ENCODE measurements around the gene ZNF787. TPM values are rescaled to one million over a fixed set of nuclear protein-coding genes. Genes with fewer than 3 reads are reported as not detected.
A peak's percentile ranks its signal among the peaks of the same experiment; 100 is the strongest.

Gene ZNF787
- polyA plus RNA-seq, 1 of the 3 experiments (the other 2 are of a cell fraction), result 16.0 TPM

DNA sequence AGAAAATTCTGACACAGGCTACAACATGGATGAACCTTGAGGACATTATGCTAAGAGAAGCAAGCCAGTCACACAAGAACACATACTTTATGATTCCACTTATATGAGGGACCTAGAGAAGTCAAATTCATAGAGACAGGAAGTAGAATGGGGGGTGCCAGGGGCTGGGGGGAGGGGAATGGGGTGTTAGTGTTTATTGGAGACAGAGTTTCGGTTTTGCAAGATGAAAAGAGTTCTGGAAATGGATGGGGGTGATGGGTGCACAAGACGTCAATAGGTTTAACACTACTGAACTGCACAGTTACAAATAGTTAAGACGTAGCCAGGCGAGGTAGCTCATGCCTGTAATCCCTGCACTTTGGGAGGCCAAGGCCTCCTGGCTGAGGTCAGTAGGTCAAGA lies 3.5 kb upstream of the ZNF787 start:
- no peak for TF ChIP-seq YY1 (IDR thresholded peaks at IDR 0.05; ENCODE audit: low read depth)
- POLR2A ChIA-PET, result no interaction called here
- no peaks in the 10 kb centered on the region for H3K27me3 ChIP-seq (ENCODE audit: insufficient read depth)
- peaks cover 6% of the 10 kb centered on the region for H4K20me1 ChIP-seq (ENCODE audit: insufficient read depth)
- H3K9ac ChIP-seq, result no peak overlapping the region
- H3K4me2 ChIP-seq, result no peak overlapping the region
- peaks cover 6% of the 10 kb centered on the region for H3F3A ChIP-seq (replicated peaks; ENCODE audit: insufficient read depth)
- 85% methylated on average over 4 of the region's 4 CpGs for WGBS (ENCODE audit: low lambda C conversion rate)
- no peak overlapping the region for H2AFZ ChIP-seq (ENCODE audit: low read depth)
- CTCF ChIA-PET, result interaction anchor here (0.6 to 0.9 kb wide), 2 partner anchors 10 to 48 kb away, joined by 3 read pairs; no protein-coding TSS in a partner anchor
- peaks cover 10% of the 10 kb centered on the region for H3K79me2 ChIP-seq (ENCODE audit: insufficient read depth)
- H3K9me2 ChIP-seq, result no peaks in the 10 kb centered on the region
- H3K36me3 ChIP-seq (replicated peaks in 1 of 2; ENCODE audit: control insufficient read depth in 1 of 2, insufficient read depth in 2 of 2, low read length in 1 of 2), result no peaks in the 10 kb centered on the region
- H3K4me1 ChIP-seq (ENCODE audit: control insufficient read depth in 1 of 2, insufficient read depth in 2 of 2, low read depth in 1 of 2, low read length in 1 of 2), result peaks cover 0 to 10% of the 10 kb centered on the region in 2 experiments; a peak in 1 of 4 replicates
- DNase-seq, result no peak
- no peak overlapping the region for H3K4me3 ChIP-seq (ENCODE audit: low read depth in 2 of 2, low read length in 1 of 2)
- no peak overlapping the region for H3K27ac ChIP-seq (ENCODE audit: low read depth in 2 of 2, low read length in 1 of 2)
- no peaks in the 10 kb centered on the region for H3K9me3 ChIP-seq

DNA sequence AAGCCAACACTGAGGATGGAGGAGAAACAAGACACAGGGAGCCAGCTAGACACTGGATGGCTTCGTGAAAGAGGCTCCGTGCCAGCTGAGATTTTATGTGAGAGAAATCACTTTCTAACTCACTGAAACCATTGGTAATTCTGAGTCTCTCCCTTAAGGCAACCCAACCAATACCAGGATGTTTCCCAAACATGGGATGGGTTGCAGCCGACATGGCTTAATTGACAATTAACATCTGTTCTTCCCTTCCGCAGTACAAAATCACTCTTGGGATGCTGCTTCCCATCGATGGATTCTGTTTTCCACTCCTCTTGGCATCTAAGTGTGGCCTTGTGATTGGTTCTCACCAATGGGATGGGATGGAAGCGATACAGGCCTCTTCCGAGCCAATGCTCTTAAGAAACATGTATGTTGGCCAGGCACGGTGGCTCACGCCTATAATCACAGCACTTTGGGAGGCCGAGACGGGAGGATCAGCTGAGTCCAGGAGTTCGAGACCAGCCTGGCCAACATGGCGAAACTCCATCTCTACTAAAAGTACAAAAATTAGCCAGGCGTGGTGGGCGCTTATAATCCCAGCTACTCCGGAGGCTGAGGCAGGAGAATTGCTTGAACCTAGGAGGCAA lies 2.3 kb upstream of the ZNF787 start:
- no peaks in the 10 kb centered on the region for H3K9me3 ChIP-seq
- CTCF ChIA-PET, result interaction anchor here (1.9 kb wide), 1 partner anchor 47 kb away, joined by 6 read pairs; no protein-coding TSS in a partner anchor
- H3K27me3 ChIP-seq (ENCODE audit: insufficient read depth), result no peaks in the 10 kb centered on the region
- no peak overlapping the region for H3K27ac ChIP-seq (ENCODE audit: low read depth in 2 of 2, low read length in 1 of 2)
- WGBS (ENCODE audit: low lambda C conversion rate), result 88% methylated on average over 16 of the region's 16 CpGs
- POLR2A ChIA-PET, result no interaction called here
- H3K9me2 ChIP-seq, result no peaks in the 10 kb centered on the region
- DNase-seq, result no peak
- peaks cover 0 to 6% of the 10 kb centered on the region in 2 experiments for H3K36me3 ChIP-seq (replicated peaks in 1 of 2; ENCODE audit: control insufficient read depth in 1 of 2, insufficient read depth in 2 of 2, low read length in 1 of 2)
- H4K20me1 ChIP-seq (ENCODE audit: insufficient read depth), result peaks cover 18% of the 10 kb centered on the region
- no peak overlapping the region for H2AFZ ChIP-seq (ENCODE audit: low read depth)
- no peak overlapping the region for H3K4me3 ChIP-seq (ENCODE audit: low read depth in 2 of 2, low read length in 1 of 2)
- peaks cover 6% of the 10 kb centered on the region for H3F3A ChIP-seq (replicated peaks; ENCODE audit: insufficient read depth)
- H3K4me1 ChIP-seq (ENCODE audit: control insufficient read depth in 1 of 2, insufficient read depth in 2 of 2, low read depth in 1 of 2, low read length in 1 of 2), result peaks cover 4 to 21% of the 10 kb centered on the region in 2 experiments; a peak in 1 of 4 replicates
- H3K9ac ChIP-seq, result no peak overlapping the region
- TF ChIP-seq GABPA (IDR thresholded peaks at IDR 0.05; ENCODE audit: low read depth) (no peak), EP300 (IDR thresholded peaks at IDR 0.05; ENCODE audit: borderline replicate concordance in 1 of 2, low read depth in 1 of 2, low read length in 1 of 2) (no peak), EZH2phosphoT487 (IDR thresholded peaks at IDR 0.05; ENCODE audit: borderline replicate concordance, low read depth) (no peak), ELF1 (IDR thresholded peaks at IDR 0.05) (no peak), TCF12 (IDR thresholded peaks at IDR 0.05) (no peak)
- TF ChIP-seq, protein P1, sequence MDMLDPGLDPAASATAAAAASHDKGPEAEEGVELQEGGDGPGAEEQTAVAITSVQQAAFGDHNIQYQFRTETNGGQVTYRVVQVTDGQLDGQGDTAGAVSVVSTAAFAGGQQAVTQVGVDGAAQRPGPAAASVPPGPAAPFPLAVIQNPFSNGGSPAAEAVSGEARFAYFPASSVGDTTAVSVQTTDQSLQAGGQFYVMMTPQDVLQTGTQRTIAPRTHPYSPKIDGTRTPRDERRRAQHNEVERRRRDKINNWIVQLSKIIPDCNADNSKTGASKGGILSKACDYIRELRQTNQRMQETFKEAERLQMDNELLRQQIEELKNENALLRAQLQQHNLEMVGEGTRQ (IDR thresholded peaks at IDR 0.05; ENCODE audit: borderline replicate concordance, low read depth, low read length), result no peak
- no peak overlapping the region for H3K4me2 ChIP-seq
- H3K79me2 ChIP-seq (ENCODE audit: insufficient read depth), result peaks cover 22% of the 10 kb centered on the region

DNA sequence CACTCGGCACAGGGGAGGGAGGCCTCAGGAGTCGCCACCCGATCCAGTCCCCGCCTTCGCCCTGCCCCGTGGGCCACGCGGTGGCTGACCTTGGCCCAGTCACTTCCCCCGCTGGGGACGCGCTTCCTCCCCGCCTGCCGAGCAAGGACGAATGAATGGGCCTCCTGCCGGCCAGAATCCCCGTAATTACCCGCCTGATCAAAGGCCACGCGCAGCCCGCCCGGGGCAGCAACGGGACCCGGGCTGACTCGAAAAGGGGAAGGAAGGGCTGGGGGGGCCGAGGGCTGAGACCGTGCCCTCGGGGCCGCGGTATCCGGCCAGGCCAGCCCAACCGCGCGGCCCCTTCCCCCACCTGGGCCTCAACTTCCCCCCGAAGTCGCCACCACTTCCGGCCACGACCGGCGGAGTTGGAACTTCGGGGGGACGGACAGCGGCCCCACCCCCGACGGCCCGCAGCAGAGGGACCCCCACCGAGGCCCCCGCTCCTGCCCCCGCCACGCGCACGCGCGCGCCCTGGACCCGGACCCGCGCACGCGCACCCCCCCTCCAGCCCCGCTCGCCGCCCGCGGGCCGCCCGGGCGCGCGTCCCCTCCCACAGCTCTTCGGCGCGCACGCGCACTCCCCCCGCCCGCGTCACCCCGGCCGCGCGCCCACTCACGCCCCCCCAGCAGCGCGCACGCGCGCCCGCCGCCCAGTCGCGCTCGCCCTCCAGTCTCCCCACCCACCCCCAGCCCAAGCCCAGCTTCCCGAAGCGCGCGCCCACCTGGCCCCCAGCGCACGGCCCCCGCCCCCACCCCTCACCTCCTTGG lies 520 bp downstream of the ZNF787 start:
- CTCF ChIA-PET, result interaction anchor here (0.6 to 1.5 kb wide), 6 partner anchors 40 to 1742 kb away, joined by 3 to 5 read pairs (median 4); no protein-coding TSS in a partner anchor
- H2AFZ ChIP-seq (ENCODE audit: low read depth), result no peak overlapping the region
- H3K9ac ChIP-seq, result peak overlapping the region; percentile 95
- peak; percentile 95 for DNase-seq
- no peaks in the 10 kb centered on the region for H3K9me2 ChIP-seq
- H3K36me3 ChIP-seq (replicated peaks in 1 of 2; ENCODE audit: control insufficient read depth in 1 of 2, insufficient read depth in 2 of 2, low read length in 1 of 2), result peaks cover 0 to 12% of the 10 kb centered on the region in 2 experiments
- peaks cover 4 to 21% of the 10 kb centered on the region in 2 experiments; a peak in 1 of 4 replicates for H3K4me1 ChIP-seq (ENCODE audit: control insufficient read depth in 1 of 2, insufficient read depth in 2 of 2, low read depth in 1 of 2, low read length in 1 of 2)
- H3K4me3 ChIP-seq (ENCODE audit: low read depth in 2 of 2, low read length in 1 of 2), result peak overlapping the region; percentile 86 to 91
- peaks cover 6% of the 10 kb centered on the region for H3F3A ChIP-seq (replicated peaks; ENCODE audit: insufficient read depth)
- peak overlapping the region; percentile 98 for H3K4me2 ChIP-seq
- H3K27me3 ChIP-seq (ENCODE audit: insufficient read depth), result no peaks in the 10 kb centered on the region
- no peaks in the 10 kb centered on the region for H3K9me3 ChIP-seq
- peaks cover 46% of the 10 kb centered on the region for H4K20me1 ChIP-seq (ENCODE audit: insufficient read depth)
- POLR2A ChIA-PET, result interaction anchor here (0.5 to 1.5 kb wide), 7 partner anchors 8 to 446 kb away, joined by 3 to 8 read pairs (median 4); partner anchors contain the start of gene ZNF444
- WGBS (ENCODE audit: low lambda C conversion rate), result 0% methylated on average over 12 of the region's 99 CpGs
- peak overlapping the region; percentile 83 to 90 for H3K27ac ChIP-seq (ENCODE audit: low read depth in 2 of 2, low read length in 1 of 2)
- peaks cover 48% of the 10 kb centered on the region for H3K79me2 ChIP-seq (ENCODE audit: insufficient read depth)
- TF ChIP-seq, protein P1 (IDR thresholded peaks at IDR 0.05; ENCODE audit: borderline replicate concordance, low read depth, low read length), result no peak
- TF ChIP-seq, protein P2, sequence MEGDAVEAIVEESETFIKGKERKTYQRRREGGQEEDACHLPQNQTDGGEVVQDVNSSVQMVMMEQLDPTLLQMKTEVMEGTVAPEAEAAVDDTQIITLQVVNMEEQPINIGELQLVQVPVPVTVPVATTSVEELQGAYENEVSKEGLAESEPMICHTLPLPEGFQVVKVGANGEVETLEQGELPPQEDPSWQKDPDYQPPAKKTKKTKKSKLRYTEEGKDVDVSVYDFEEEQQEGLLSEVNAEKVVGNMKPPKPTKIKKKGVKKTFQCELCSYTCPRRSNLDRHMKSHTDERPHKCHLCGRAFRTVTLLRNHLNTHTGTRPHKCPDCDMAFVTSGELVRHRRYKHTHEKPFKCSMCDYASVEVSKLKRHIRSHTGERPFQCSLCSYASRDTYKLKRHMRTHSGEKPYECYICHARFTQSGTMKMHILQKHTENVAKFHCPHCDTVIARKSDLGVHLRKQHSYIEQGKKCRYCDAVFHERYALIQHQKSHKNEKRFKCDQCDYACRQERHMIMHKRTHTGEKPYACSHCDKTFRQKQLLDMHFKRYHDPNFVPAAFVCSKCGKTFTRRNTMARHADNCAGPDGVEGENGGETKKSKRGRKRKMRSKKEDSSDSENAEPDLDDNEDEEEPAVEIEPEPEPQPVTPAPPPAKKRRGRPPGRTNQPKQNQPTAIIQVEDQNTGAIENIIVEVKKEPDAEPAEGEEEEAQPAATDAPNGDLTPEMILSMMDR (IDR thresholded peaks at IDR 0.05), result peak; percentile 25; the same call in 1 of the 2 replicates
- TF ChIP-seq, protein P3, sequence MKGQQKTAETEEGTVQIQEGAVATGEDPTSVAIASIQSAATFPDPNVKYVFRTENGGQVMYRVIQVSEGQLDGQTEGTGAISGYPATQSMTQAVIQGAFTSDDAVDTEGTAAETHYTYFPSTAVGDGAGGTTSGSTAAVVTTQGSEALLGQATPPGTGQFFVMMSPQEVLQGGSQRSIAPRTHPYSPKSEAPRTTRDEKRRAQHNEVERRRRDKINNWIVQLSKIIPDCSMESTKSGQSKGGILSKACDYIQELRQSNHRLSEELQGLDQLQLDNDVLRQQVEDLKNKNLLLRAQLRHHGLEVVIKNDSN (IDR thresholded peaks at IDR 0.05; ENCODE audit: borderline replicate concordance, low read depth), result 0 out of 2 replicates have a peak, but pooled peaks have one; percentile 16
- TF ChIP-seq RAD21 (IDR thresholded peaks at IDR 0.05; ENCODE audit: low read length) (no peak), MEF2A (IDR thresholded peaks at IDR 0.05; ENCODE audit: borderline replicate concordance, low read depth) (no peak), GABPA (IDR thresholded peaks at IDR 0.05; ENCODE audit: low read depth) (peak; percentile 64), FOXJ3 (CRISPR knock-in tag; IDR thresholded peaks at IDR 0.05) (no peak), RCOR1 (IDR thresholded peaks at IDR 0.05; ENCODE audit: low read length) (no peak), MXI1 (IDR thresholded peaks at IDR 0.05; ENCODE audit: low read depth, low read length) (peak; percentile 49)

Measured in SK-N-SH (cell line).